CD4-positive, alpha-beta memory T cell (primary cell): ENCODE data around the gene MACROD2. TPM values are rescaled to one million over a fixed set of nuclear protein-coding genes. Genes with fewer than 3 reads are reported as not detected.

Experiments used
- CTCF ChIA-PET: fragments of 350-600 bp; sonication (Branson Sonifier 250); formaldehyde crosslinking; loops from one replicate; lab custom pipeline; 2021; ENCODE audit warnings: inconsistent platforms; ENCODE audit not compliant: partially characterized antibody; lab: Charles Lee
- POLR2A ChIA-PET: fragments of 350-600 bp; sonication (Branson Sonifier 250); formaldehyde crosslinking; loops from one replicate; lab custom pipeline; 2021; ENCODE audit not compliant: partially characterized antibody; lab: Charles Lee
- DNase-seq, 5 donors: peaks; one replicate each; pipeline versions ENCODE4 v3.0.0 to v3.0.0-alpha.2; 2020 to 2022; ENCODE audit warnings: mixed read lengths in 1 of 5
- H3K27ac ChIP-seq: one replicate; pipeline ENCODE4 v1.7.0; 2013; ENCODE audit warnings: low read depth, low read length
- H3K27me3 ChIP-seq: 2 replicates; pipeline ENCODE4 v1.7.0; 2013; ENCODE audit warnings: mild to moderate bottlenecking, low read length, moderate library complexity; ENCODE audit not compliant: insufficient read depth
- H3K36me3 ChIP-seq: 2 replicates; pipeline ENCODE4 v1.7.0; 2013; ENCODE audit warnings: mild to moderate bottlenecking, low read length, moderate library complexity; ENCODE audit not compliant: insufficient read depth
- H3K4me1 ChIP-seq: 2 replicates; pipeline ENCODE4 v1.7.0; 2013; ENCODE audit warnings: mild to moderate bottlenecking, low read length, moderate library complexity; ENCODE audit not compliant: insufficient read depth
- H3K4me3 ChIP-seq, 2 donors: one replicate each; pipeline ENCODE4 v1.7.0; 2013; ENCODE audit warnings: low read length in 2 of 2, mild to moderate bottlenecking in 1 of 2
- H3K9me3 ChIP-seq, 2 donors: one replicate each; pipeline ENCODE4 v1.7.0; 2013; ENCODE audit warnings: low read length in 2 of 2, control low read depth in 1 of 2; ENCODE audit not compliant: control insufficient read depth in 1 of 2
- H3K27ac Mint-ChIP-seq, 7 donors: one replicate each; pipeline ENCODE4 v1.8.0; 2020 to 2021; ENCODE audit warnings: mixed read lengths in 7 of 7, mild to moderate bottlenecking in 6 of 7, inconsistent platforms in 3 of 7, moderate library complexity in 3 of 7
- H3K27me3 Mint-ChIP-seq, 2 donors: one replicate each; pipeline ENCODE4 v1.8.0; 2020 to 2021; ENCODE audit warnings: mixed read lengths in 2 of 2
- H3K36me3 Mint-ChIP-seq, 2 donors: one replicate each; pipeline ENCODE4 v1.8.0; 2020 to 2021; ENCODE audit warnings: mixed read lengths in 2 of 2, inconsistent platforms in 1 of 2, mild to moderate bottlenecking in 1 of 2
- H3K4me1 Mint-ChIP-seq, 4 donors: one replicate each; pipeline ENCODE4 v1.8.0; 2020 to 2021; ENCODE audit warnings: mixed read lengths in 4 of 4, mild to moderate bottlenecking in 1 of 4
- H3K4me3 Mint-ChIP-seq, 8 donors: one replicate each; pipeline ENCODE4 v1.8.0; 2020 to 2021; ENCODE audit warnings: mixed read lengths in 8 of 8, mild to moderate bottlenecking in 7 of 8, moderate library complexity in 6 of 8, inconsistent platforms in 3 of 8
- H3K9me3 Mint-ChIP-seq, 8 donors: one replicate each; pipeline ENCODE4 v1.8.0; 2020 to 2021; ENCODE audit warnings: mixed read lengths in 8 of 8, mild to moderate bottlenecking in 5 of 8, inconsistent platforms in 3 of 8, moderate library complexity in 1 of 8
- intact Hi-C: fragments of 100-400 bp; cut with micrococcal nuclease; formaldehyde crosslinking; loops from one replicate; pipeline ENCODE4 v1.15.1; 2023
- polyA plus RNA-seq, 2 donors: library from polyadenylated mRNA; unstranded; fragments of 300-500 nt; fragmentation: Illumina TruSeq; gene quantifications; one replicate each; pipeline ENCODE4 v1.2.3, GENCODE V29; 2021
- total RNA-seq, 2 experiments: library from RNA; stranded (reverse); gene quantifications; one replicate each; pipeline ENCODE4 v1.2.3, GENCODE V29; 2021

MACROD2 gene
- total and polyA plus RNA-seq, 4 experiments from 2014 or later, result not detected

- Histone ChIP-seq H3K4me1 (no peaks in the 10 kb centered on the region), H3K27ac (no peak overlapping the region), H3K4me3 (no peak overlapping the region), H3K27me3 (no peaks in the 10 kb centered on the region), H3K36me3 (no peaks in the 10 kb centered on the region), H3K9me3 (peaks cover 0 to 5% of the 10 kb centered on the region in 2 donors)
- Mint-ChIP-seq H3K27me3 (no peaks in the 10 kb centered on the region), H3K9me3 (peaks cover 0 to 25% (median 7%) of the 10 kb centered on the region in 8 donors), H3K4me3 (no peak overlapping the region), H3K36me3 (no peaks in the 10 kb centered on the region), H3K4me1 (no peaks in the 10 kb centered on the region), H3K27ac (no peak overlapping the region)
- intact Hi-C loops, result no loop called here
- ChIA-PET CTCF (no interaction called here), POLR2A (no interaction called here)
- DNase-seq, result no peak
These were observed 420.2 kb downstream of the MACROD2 start for GRCh38 chr20:14415467-14415866.

DNA sequence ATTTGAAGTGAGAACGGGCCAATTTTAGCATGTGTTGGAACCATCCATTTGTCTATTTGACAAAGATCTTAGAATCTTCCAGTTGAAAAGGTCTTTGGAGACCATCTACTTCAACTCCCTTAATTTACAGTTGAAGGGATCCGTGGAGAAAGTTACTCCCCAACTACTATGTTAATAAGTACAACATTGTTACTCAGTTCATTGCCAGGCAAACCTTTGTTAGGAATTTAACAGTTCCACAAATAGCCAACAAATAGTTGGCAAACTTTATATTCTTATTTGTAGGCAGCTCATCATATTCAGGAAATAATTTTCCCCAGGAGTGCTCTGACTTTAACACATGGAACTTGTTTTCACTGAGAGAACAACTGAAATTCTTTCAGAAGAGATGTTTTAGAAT lies 423.1 kb downstream of the MACROD2 start:
- POLR2A ChIA-PET, result no interaction called here
- intact Hi-C loops, result no loop called here
- no peak overlapping the region for H3K27ac Mint-ChIP-seq
- Histone ChIP-seq H3K4me3 (no peak overlapping the region), H3K36me3 (no peaks in the 10 kb centered on the region), H3K27me3 (no peaks in the 10 kb centered on the region), H3K27ac (no peak overlapping the region), H3K4me1 (no peaks in the 10 kb centered on the region), H3K9me3 (no peaks in the 10 kb centered on the region)
- CTCF ChIA-PET, result no interaction called here
- no peak for DNase-seq
- H3K4me1 Mint-ChIP-seq, result no peaks in the 10 kb centered on the region
- H3K4me3 Mint-ChIP-seq, result no peak overlapping the region
- H3K36me3 Mint-ChIP-seq, result no peaks in the 10 kb centered on the region
- H3K9me3 Mint-ChIP-seq, result peaks cover 0 to 19% (median 10%) of the 10 kb centered on the region in 8 donors
- H3K27me3 Mint-ChIP-seq, result no peaks in the 10 kb centered on the region

DNA sequence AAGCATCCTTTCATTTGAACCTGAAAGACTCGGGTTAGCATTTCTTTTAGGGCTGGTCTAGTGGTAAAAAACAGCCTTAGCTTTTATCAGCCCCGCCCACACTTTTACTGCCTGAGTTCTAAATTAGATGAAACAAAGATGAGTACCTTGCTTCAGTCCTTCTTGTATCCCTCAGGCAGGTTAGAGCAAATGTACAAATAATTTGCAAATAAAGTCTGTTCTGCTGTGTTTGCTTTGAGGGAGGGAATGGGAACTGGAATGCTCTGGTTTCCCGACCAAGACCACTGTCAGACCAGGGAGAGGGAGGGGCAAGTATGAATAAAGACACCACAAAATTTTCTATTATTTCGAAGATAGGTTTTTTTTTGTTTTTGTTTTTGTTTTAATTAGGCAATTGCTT lies 427.6 kb downstream of the MACROD2 start:
- intact Hi-C loops, result no loop called here
- H3K27me3 Mint-ChIP-seq, result no peaks in the 10 kb centered on the region
- no peak overlapping the region for H3K4me3 Mint-ChIP-seq
- H3K9me3 ChIP-seq, result peaks cover 0 to 4% of the 10 kb centered on the region in 2 donors
- H3K4me1 Mint-ChIP-seq, result no peaks in the 10 kb centered on the region
- ChIA-PET CTCF (no interaction called here), POLR2A (no interaction called here)
- H3K4me3 ChIP-seq, result no peak overlapping the region
- H3K36me3 ChIP-seq, result no peaks in the 10 kb centered on the region
- H3K4me1 ChIP-seq, result no peaks in the 10 kb centered on the region
- peaks cover 4 to 28% (median 15%) of the 10 kb centered on the region in 8 donors for H3K9me3 Mint-ChIP-seq
- H3K27ac Mint-ChIP-seq, result no peak overlapping the region
- H3K36me3 Mint-ChIP-seq, result no peaks in the 10 kb centered on the region
- no peak overlapping the region for H3K27ac ChIP-seq
- H3K27me3 ChIP-seq, result no peaks in the 10 kb centered on the region
- no peak for DNase-seq

GRCh38 chr20:14431568-14431967 lies 436.3 kb downstream of the MACROD2 start:
- Histone ChIP-seq H3K9me3 (no peaks in the 10 kb centered on the region), H3K27me3 (no peaks in the 10 kb centered on the region), H3K36me3 (no peaks in the 10 kb centered on the region), H3K4me3 (no peak overlapping the region), H3K27ac (no peak overlapping the region), H3K4me1 (no peaks in the 10 kb centered on the region)
- CTCF ChIA-PET, result no interaction called here
- no peaks in the 10 kb centered on the region for H3K27me3 Mint-ChIP-seq
- POLR2A ChIA-PET, result no interaction called here
- H3K27ac Mint-ChIP-seq, result no peak overlapping the region
- H3K4me1 Mint-ChIP-seq, result no peaks in the 10 kb centered on the region
- H3K4me3 Mint-ChIP-seq, result no peak overlapping the region
- H3K9me3 Mint-ChIP-seq, result peaks cover 0 to 13% (median 5%) of the 10 kb centered on the region in 8 donors
- no peak for DNase-seq
- no peaks in the 10 kb centered on the region for H3K36me3 Mint-ChIP-seq
- intact Hi-C loops, result no loop called here

DNA sequence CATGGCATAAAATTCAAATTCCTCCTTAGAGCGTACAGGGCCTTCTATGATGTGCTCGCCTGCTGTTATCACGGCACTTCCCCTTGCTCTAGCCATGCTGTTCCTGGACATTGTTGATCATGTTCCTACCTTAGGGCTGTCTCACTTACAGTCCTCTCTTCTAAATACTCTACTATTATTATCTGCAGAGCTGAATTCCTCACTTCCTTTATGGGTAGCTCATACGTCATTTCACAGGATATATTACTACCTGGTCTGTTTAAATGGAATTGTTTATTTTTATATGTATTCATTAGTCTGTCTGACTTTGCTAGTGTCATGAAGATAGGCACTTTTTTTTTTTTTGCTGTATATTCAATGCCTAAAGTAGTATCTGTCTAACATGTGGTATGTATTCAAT lies 436.8 kb downstream of the MACROD2 start:
- no peak overlapping the region for H3K4me3 ChIP-seq
- Mint-ChIP-seq H3K9me3 (peaks cover 0 to 12% (median 3%) of the 10 kb centered on the region in 8 donors), H3K27ac (no peak overlapping the region), H3K36me3 (no peaks in the 10 kb centered on the region), H3K27me3 (no peaks in the 10 kb centered on the region), H3K4me1 (no peaks in the 10 kb centered on the region), H3K4me3 (no peak overlapping the region)
- H3K27me3 ChIP-seq, result no peaks in the 10 kb centered on the region
- intact Hi-C loops, result no loop called here
- H3K4me1 ChIP-seq, result no peaks in the 10 kb centered on the region
- H3K9me3 ChIP-seq, result no peaks in the 10 kb centered on the region
- ChIA-PET POLR2A (no interaction called here), CTCF (no interaction called here)
- no peak for DNase-seq
- no peak overlapping the region for H3K27ac ChIP-seq
- no peaks in the 10 kb centered on the region for H3K36me3 ChIP-seq

DNA sequence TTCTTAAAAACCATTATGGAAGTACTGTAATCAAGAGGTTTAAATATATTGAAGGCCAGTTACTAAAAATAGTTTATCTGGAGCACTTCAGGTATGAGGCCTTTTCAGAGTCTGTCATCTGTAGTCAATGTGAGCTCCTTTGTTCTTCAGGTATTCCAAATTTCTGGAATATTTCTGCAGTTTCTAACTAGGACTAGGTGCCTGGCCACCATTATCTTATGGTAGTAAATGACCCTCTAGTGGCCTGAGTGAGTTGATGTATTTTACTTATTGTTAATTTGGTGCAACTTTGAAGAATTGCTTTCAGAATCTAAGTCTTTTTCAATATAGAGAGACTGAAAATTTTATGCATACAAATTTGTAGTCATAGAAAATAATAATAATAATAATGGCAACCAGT lies 437.3 kb downstream of the MACROD2 start:
- no peak for DNase-seq
- no peak overlapping the region for H3K27ac Mint-ChIP-seq

GRCh38 chr20:14434384-14435136 lies 439.2 kb downstream of the MACROD2 start:
- H3K27ac Mint-ChIP-seq, result no peak overlapping the region
- intact Hi-C loops, result no loop called here
- no peaks in the 10 kb centered on the region for H3K4me1 ChIP-seq
- H3K36me3 ChIP-seq, result no peaks in the 10 kb centered on the region
- H3K27ac ChIP-seq, result no peak overlapping the region
- ChIA-PET CTCF (no interaction called here), POLR2A (no interaction called here)
- no peaks in the 10 kb centered on the region for H3K9me3 ChIP-seq
- no peak for DNase-seq
- no peak overlapping the region for H3K4me3 ChIP-seq
- peaks cover 0 to 20% (median 8%) of the 10 kb centered on the region in 8 donors for H3K9me3 Mint-ChIP-seq
- H3K4me1 Mint-ChIP-seq, result no peaks in the 10 kb centered on the region
- no peak overlapping the region for H3K4me3 Mint-ChIP-seq
- no peaks in the 10 kb centered on the region for H3K36me3 Mint-ChIP-seq
- no peaks in the 10 kb centered on the region for H3K27me3 Mint-ChIP-seq
- H3K27me3 ChIP-seq, result no peaks in the 10 kb centered on the region

More for the DNA sequence above, 437.3 kb downstream of the MACROD2 start:
- Histone ChIP-seq H3K9me3 (no peaks in the 10 kb centered on the region), H3K36me3 (no peaks in the 10 kb centered on the region), H3K27me3 (no peaks in the 10 kb centered on the region), H3K27ac (no peak overlapping the region), H3K4me1 (no peaks in the 10 kb centered on the region), H3K4me3 (no peak overlapping the region)
- Mint-ChIP-seq H3K36me3 (no peaks in the 10 kb centered on the region), H3K4me1 (no peaks in the 10 kb centered on the region), H3K27me3 (no peaks in the 10 kb centered on the region), H3K4me3 (no peak overlapping the region), H3K9me3 (peaks cover 0 to 10% (median 3%) of the 10 kb centered on the region in 8 donors)
- ChIA-PET CTCF (no interaction called here), POLR2A (no interaction called here)
- intact Hi-C loops, result no loop called here
